NCI-H1417 treated with DMSO at 0.1 percent for 48 hours (cell line): Measurements from ENCODE around the gene SSH2.
"Not testable (repeated sequence)": the region's sequence is repeated elsewhere in the genome, so short reads cannot be mapped to it uniquely, and the experiment has no call there.

Experiments
- DNase-seq: peaks from one replicate; lab custom pipeline; 2025; lab: John Stamatoyannopoulos, UW

Gene SSH2

DNA sequence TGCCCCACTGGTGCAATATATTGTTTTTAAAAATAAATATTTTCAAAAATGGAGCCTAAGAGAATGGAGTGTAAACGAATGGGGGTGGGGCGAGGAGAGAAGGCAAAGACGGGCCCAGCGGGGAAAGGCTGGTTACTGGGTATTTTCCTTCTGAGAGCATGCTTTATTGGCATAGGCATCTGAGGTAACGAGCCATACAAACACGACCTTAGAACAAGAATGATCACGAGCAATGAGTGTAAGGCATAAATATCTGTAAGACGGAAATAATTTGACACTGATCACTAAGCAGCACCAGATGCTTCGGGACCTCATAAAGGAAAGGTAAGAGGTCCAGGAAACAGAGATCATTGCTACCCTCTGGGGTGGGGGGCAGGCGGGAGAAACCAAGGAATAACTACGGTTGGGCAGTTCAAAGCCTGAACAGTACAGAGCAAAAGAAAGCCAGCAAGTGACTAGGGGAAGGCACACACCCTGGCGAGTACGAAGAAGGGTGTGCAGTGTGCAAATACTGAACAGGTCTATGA is 959 bp downstream of the SSH2 start:
- no peak for DNase-seq

DNA sequence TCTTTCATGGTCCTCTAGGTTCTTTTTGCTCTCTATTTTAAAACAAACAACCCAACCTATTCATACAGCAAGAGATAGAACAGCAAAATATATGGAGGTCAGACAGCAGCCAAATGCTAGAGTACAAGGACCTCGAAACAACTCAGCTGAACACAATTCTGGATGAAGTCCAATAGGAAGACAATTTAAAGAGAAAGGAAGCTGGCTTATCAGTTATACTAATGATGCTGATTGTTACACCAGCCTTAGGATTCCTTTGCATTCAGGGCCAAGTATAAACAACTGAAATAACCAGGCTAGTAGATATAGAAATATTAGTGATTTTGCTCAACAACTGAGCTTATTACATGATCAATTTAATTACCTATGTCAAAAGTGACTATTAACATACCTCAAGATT is 2.5 kb downstream of the SSH2 start:
- DNase-seq = no peak

DNA sequence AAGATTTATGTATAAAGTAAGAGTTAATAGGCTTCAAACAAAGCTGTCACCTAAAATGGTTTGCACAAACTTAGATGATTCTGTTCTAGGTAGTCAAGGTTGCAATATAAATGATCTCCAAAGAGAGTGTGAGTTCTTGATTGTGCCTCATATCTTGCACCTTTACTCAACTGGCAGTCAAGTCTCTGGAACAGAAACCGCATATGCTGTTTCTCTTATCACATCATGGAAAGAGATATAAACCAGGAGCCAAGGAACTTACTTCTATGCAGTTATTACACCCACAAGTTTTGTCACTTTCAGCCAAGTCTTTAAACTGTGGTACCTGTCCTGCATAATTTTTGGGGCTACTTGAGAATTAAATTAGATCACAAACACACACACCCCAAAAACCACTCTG is 5.2 kb downstream of the SSH2 start:
- no peak for DNase-seq

DNA sequence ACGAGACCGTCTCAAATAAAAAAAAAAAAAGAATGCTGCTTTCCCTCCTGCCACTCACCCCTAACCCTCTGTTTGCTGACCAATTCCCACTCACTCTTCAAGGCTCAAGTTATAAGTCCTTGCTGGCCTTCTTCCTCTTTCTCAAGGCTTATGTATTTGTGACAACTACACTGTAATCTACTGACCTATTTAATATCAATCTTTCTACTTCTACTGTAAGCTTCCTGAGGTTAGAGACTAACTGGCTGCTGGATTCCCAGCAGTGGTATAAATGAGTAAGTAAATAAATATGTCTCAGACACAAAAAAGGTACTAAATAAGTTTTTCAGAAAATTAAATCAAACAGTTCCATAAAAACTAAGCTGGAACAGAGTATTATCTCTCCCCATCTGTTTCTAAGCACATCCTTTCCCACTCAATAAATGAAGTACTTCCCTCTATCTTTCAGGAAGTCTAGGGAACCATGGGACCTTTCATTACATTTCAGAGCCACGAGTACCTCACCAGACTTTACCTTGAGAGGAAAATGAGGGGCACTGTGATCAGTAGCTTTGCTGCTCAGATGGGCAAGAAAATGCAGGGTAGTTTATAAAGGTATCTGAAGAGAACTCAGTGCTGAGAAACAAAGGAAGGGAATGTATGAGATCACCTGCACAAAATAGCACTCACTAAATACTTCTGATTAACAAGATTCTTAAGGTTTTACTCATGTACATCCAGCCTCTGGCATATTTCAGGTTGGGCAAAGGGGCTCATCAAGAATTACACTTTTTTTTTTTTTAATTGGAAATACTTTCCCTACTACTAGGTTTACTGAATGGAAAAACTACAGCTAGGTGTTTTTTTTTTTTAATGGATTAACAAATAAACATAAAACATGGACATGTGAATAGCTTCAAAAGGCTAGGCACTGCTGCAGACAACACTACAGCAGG is 10.8 kb downstream of the SSH2 start:
- DNase-seq = no peak

DNA sequence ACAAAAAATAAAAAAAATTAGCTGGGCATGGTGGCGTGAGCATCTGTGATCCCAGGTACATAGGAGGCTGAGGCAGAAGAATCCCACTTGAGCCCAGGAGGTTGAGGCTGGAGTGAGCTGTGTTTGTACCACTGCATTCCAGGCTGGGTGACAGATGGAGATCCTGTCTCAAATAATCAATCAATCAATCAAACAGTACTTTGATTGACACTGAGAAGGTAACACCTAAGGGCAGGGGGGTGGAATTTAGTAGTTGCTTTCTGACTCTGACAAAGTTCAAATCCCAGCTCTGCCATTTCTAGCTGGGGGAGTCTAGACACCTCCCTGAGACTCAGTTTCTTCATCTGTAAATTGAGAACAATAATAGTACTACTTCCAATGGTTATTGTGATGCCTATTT is 12.0 kb downstream of the SSH2 start:
- DNase-seq = no peak

DNA sequence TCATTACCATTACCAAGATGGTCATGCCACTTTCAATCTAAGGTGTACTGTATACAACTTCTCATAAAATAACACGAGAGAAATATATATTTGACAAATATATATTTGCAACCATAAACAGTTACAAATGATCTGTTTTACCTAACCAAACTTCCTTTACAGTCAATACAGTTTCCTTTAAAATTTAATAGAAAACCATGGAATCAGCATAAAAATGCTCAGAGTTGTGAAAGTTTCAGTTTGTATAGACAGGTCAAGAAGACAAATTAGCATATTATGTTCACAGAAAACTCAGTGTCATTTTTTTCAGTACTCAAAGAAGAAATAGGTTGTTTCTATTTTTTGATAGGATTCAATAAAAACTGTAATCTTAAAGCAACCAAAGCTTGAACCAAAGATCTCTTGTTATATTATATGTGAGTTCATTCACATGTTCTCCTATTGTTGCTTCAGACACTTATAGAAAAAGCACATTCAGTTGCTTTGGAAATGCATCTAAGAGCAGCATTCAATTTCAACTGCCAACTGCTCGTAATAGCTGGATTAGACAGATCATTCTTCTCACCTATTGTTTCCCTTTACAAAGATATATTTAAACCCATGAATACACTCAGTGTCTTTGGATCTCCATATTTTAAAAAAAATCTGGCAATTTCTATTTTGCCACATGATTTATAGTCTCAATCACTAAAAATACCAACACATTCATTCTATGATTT is 15.1 kb downstream of the SSH2 start:
- DNase-seq = no peak

DNA sequence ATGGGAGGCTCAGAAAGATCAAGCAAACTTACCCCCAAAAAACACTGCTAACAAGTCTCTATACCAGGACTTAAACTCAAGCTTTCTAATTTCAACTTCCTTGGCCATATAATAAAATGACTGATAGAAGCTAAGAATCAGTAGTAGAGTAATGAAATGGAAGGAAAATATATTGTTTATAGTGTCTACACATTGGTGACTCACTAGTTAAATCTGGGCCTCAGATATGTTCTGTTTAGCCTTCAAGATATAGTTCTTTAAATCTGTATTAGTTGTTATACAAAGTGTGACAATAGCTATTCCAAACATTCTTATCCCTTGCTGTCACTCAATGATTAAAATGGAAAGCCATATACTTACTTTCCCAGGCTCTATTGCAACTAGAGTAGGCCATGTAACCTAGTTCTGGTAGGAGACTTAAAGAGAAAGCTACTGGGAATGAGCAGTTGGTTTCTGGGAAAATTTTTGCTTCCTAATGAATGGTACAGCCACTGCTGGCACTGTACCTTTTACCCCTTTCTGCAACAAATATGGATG is 18.3 kb downstream of the SSH2 start:
- no peak for DNase-seq

DNA sequence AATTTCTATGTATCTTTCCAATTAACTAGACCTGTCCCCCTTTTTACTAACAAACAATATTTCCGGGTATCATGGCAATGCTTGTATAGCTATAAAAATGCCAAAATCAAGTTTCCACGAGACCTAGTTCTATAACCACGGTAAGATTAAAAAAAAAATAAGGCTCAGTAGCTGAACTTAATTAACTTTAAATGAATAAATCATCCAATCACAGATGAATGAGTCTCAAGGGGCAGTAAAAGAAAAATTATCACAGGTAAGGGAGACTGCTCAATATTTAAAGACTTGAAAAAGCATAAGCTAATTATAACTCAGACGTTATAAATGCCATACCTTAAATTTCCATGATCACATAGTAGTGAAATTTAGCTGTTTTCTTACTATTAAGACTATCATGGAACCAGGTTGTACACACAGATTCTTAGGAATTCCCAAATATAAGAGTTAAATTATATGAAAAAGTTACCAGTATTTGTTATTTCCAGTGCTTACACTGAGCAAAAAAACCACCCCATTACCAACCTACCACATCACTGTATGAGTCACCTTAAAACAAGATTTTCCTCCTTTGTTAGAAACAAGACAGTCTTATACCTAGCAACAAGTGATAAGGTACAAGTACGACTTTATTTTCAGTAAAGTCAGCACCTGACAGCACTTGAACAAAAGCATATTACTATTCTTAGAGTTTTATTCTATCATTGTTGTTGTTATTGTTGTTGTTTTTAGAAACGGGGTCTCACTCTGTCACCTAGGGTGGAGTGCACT is 20.6 kb downstream of the SSH2 start:
- DNase-seq = no peak

DNA sequence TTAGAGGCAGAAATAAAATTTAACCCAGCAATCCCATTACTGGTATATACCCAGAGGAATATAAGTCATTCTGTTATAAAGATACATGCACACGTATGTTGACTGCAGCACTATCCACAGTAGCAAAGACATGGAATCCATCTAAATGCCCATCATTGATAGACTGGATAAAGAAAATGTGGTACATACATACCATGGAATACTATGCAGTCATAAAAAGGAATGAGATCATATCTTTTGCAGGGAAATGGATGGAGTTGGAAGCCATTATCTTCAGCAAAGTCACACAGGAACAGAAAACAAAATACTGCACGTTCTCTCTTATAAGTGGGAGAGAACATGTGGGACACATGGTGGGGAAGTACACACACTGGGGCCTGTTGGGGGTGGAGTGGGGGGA is 23.1 kb downstream of the SSH2 start:
- no peak for DNase-seq

DNA sequence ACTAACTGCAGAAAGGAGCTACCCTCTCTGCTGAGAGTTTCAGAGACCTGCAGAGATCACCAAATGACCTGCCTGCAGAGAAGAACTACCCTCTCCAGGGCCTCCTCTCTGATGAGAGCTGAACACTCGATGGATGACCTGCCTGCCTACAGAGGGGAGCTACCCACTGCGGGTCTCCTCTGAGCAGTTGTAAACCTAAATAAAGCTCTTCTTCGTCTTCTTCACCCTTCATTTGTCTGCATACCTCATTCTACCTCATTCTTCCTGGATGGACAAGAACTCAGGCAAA is 24.2 kb downstream of the SSH2 start:
- no peak for DNase-seq

DNA sequence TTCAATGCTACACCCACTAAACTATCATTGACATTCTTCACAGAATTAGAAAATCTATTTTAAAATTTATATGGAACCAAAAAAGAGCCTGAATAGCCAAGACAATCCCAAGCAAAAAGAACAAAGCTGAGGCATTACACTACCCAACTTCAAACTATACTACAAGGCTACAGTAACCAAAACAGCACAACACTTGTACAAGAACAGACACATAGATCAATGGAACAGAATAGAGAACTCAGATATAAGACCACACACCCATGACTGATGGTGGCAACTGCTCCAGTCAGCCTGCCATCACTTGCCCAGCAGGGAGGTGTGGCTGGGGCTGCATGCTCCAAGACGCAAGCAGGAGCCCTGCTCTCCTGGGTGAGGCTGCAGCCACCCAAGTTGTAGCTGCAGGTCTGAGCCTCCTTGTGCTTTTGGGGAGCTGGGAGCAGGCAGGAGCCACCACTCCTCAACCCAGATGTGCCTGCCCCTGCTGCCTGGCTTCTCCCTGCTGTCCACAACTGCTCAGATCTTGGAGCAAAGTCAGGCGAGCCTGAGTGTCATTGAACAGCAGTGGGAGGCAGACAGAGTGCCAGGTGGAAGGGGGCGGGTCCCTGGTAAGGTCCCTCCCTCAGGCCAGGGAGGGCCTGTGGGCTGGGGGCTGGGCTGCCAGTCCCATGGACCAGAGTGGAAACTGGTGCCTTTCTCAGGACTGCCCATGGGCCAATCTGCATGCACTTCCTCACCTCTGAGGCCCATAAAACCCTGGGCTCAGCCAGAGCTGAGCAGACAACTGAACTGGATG is 24.7 kb downstream of the SSH2 start:
- DNase-seq = no peak

DNA sequence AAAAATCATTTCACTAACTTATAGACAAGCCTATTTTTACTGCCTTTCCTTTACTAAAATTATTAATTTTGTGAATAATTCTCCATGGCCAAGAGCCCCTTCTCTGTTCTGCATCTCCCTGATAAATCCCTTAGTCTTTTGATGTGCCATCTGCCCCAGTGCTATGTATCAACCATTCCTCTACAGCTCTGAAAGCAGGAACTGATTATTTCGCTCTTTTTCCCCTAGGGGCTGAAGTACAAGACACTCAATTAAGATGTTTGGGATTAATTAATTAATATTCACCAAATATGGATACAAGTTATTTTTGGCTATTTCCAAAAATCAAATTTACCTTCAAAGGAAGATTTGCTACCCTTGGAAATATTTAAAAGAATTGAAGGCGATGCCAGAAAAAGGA is 26.6 kb downstream of the SSH2 start:
- no peak for DNase-seq

DNA sequence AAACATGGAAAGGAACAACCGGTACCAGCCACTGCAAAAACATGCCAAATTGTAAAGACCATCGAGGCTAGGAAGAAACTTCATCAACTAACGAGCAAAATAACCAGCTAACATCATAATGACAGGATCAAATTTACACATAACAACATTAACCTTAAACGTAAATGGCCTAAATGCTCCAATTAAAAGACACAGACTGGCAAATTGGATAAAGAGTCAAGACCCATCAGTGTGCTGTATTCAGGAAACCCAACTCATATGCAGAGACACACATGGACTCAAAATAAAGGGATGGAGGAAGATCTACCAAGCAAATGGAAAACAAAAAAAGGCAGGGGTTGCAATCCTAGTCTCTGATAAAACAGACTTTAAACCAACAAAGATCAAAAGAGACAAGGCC is 32.9 kb downstream of the SSH2 start:
- not testable (repeated sequence) for DNase-seq

DNA sequence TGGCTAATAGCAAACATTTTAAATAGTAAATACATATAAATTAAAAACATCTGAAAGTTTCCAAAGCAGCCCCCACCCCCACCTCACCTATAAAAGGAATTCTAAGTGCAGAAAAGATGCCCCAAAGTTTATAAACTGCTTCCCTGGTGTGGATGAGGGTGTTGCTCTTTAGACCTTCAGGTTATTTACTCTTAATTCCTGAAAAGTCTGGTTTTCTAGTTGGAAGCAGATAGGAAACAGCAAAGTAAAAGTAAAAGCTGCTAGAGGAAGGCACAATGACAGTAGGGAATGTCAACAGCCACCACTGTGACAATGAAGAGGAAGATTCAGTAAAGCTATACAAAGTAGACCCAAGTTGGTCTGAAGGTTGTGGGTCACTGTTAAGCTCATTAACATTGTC is 37.8 kb downstream of the SSH2 start:
- no peak for DNase-seq

DNA sequence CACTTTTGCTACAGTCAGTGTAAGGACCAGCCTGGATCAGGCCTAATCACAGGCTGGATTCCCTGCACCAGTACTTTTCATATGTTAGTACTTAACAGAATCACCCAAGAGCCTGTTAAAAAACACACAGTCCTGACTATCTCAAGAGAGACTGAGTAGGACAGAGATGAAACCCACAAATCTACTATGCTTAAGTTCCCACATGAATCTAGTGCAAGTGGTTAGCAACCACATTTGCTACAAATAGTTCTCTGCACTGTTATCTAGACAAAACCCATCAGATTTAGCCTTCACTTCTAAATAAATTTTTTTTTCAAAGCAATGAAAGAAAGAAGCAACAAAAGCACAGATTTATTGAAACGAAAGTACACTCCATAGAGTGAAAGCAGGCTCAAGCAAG is 38.9 kb downstream of the SSH2 start:
- DNase-seq = no peak

DNA sequence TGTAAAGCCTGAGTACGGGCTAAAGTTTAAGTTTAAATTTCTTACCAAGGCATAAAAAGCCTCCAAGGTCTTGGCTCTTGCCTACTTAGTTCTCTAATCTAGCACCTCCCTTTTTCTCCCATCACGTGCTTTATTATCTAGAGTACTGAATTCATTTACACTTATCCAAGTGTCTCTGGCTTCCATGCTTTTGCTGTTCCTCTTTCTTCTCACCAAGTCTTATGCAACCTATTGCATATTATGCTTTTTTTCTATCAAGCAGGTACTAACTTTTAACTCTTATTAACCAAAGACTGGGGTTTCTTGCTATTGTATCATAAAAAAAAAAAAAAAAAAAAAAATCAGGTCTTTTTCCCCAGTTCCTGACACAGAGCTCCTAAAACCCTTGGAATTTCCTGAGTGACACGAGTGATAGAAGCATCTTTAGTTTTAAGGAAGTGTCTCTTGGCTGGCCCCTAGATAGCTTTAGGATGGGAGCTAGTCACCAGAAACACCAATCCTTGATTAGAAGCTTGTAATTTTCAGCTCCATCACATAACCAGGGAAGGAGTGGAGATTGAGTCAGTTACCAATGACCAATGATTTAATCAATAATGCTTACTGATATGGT is 44.9 kb downstream of the SSH2 start:
- no peak for DNase-seq

DNA sequence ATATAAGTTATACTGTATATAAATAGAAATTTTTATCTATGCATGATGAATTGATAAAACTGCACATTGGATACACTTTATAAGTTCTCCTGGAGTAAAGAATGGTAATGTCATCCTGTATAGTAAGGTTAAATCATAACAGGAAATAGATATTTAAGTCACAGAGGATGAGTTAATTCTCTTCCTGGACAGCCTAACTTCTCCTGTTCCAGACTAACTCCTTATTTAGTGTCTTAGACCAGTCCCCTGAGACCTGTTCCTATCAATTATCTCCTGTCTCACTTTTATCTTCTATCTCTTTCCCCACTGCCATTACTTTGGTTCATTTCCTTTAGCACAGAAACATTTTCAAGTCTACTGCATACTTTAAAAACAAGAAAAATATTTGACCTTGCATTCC is 46.5 kb downstream of the SSH2 start:
- DNase-seq = no peak

DNA sequence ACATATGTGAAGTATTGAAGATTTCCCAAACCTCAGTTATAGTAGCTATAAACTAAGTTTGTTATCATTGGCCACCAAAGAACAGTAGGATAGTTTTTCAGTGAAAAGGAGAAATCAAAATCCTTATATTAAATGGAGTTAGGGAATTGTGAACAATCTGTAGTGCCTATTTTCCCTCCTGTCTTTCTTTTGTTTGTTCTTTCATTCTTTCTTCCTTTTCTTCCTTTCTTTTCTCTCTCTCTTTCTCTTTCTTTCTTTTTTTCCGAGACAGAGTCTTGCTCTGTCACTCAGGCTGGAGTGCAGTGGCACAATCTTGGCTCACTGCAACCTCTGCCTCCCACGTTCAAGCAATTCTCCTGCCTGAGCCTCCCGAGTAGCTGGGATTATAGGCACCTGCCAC is 48.8 kb downstream of the SSH2 start:
- no peak for DNase-seq

DNA sequence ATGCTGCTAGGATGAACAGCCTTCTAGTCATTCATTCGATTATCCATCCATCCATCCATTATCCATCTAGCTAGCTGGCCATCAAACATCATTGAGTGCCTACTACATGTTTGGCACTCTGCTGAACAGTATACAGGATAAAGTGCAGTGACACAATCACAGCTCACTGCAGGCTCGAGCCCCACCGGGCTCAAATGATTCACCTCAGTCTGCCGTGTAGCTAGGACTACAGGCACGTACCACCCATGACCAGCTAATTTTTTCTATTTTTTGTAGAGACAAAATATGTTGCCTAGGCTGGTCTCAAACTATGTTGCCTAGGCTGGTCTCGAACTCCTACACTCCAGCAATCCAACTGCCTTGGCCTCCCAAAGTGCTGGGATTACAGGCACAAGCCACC is 50.0 kb downstream of the SSH2 start:
- DNase-seq = no peak

DNA sequence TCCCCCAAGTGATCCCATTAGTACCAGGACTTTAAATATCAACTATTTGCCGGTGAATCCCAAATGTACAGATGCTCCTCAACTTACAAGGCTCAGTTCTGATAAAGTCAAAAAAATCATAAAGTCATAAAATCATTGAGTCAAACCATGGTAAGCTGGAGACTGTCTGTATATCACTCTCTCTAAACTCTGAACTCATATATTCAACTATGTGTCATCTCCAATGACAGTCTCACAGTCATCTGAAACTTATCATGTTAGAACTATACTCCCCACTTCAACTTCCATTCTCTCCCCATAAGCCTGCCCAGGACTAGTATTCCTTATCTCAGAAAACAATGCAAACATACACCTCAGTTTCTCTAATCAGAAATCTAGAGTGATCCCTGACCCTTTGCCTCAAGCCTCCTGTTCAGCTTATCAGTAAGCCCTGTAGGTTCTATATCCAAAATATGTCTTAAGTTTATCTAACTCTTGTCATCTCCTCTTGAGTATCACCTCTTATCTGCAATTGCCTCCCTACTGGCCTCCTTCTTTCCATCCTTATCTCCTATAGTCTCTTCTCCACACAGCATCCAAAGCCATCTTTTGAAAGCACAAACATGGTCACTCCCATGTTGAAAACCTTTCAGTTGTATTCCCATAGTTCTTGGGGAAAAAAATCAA is 55.0 kb downstream of the SSH2 start:
- DNase-seq = no peak

DNA sequence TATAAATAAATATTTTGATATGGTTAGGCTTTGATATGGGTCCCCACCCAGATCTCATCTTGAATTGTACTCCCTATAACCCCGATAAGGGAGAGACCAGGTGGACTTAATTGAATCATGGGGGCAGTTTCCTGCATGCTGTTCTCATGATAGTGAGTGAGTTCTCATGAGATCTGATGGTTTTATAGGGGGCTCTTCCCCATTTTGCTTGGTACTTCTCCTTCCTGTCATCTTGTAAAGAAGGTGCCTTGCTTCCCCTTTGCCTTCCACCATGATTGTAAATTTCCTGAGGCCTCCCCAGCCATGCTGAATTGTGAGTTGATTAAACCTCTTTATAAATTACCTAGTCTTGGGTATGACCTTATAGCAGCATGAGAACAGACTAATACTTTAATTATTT is 55.7 kb downstream of the SSH2 start:
- DNase-seq = not testable (repeated sequence)
